Osteoblast (primary cell): ENCODE data around the gene PICK1. TPM values are rescaled to one million over a fixed set of nuclear protein-coding genes. Genes with fewer than 3 reads are reported as not detected.
A peak's percentile ranks its signal among the peaks of the same experiment; 100 is the strongest.

Experiments used
- DNase-seq: peaks from one replicate; pipeline ENCODE4 v3.0.0; 2011; ENCODE audit warnings: low spot score, mixed read lengths; ENCODE audit not compliant: insufficient read length; ENCODE audit errors: missing footprints
- H2AFZ ChIP-seq: 2 replicates; pipeline ENCODE4 v1.6.0; 2011; ENCODE audit warnings: mild to moderate bottlenecking, low read length
- H3K27ac ChIP-seq: 2 replicates; pipeline ENCODE4 v1.5.1; 2011; ENCODE audit warnings: mild to moderate bottlenecking, low read depth, low read length, moderate library complexity
- H3K27me3 ChIP-seq: 2 replicates; pipeline ENCODE4 v1.6.0; 2012; ENCODE audit warnings: mild to moderate bottlenecking, control low read depth, inconsistent platforms, low read length, moderate library complexity; ENCODE audit not compliant: insufficient read depth
- H3K36me3 ChIP-seq: 2 replicates; pipeline ENCODE4 v1.5.1; 2011; ENCODE audit warnings: mild to moderate bottlenecking, low read length, control low read depth, moderate library complexity; ENCODE audit not compliant: insufficient read depth
- H3K4me1 ChIP-seq: 2 replicates; pipeline ENCODE4 v1.5.1; 2011; ENCODE audit warnings: mild to moderate bottlenecking, low read length, control low read depth, moderate library complexity; ENCODE audit not compliant: insufficient read depth
- H3K4me2 ChIP-seq: 2 replicates; pipeline ENCODE4 v1.6.0; 2011; ENCODE audit warnings: mild to moderate bottlenecking, low read length; ENCODE audit not compliant: insufficient read depth
- H3K4me3 ChIP-seq: fragments of 200-600 bp; sonication (generic); 3 replicates; pipeline ENCODE4 v1.5.1; 2012; ENCODE audit warnings: mild to moderate bottlenecking, low read length, inconsistent platforms; ENCODE audit not compliant: insufficient read depth
- H3K79me2 ChIP-seq: 2 replicates; pipeline ENCODE4 v1.6.0; 2012; ENCODE audit warnings: mild to moderate bottlenecking, low read length, control low read depth, inconsistent platforms; ENCODE audit not compliant: insufficient read depth
- H3K9me3 ChIP-seq: 2 replicates; pipeline ENCODE4 v1.5.1; 2011; ENCODE audit warnings: low read depth, low read length, control low read depth
- H4K20me1 ChIP-seq: 2 replicates; pipeline ENCODE4 v1.6.0; 2012; ENCODE audit warnings: mild to moderate bottlenecking, low read length, control low read depth; ENCODE audit not compliant: insufficient read depth
- CTCF ChIP-seq: IDR thresholded peaks from 2 replicates; pipeline ENCODE4 v1.5.1; 2011; ENCODE audit warnings: mild to moderate bottlenecking, low read depth, low read length, moderate library complexity; ENCODE audit errors: extremely low read depth
- total RNA-seq: library from RNA; depleted of rRNA; stranded (reverse); fragments of >200 nt; gene quantifications from 2 replicates; pipeline ENCODE4 v1.2.3, GENCODE V29; 2012

PICK1 gene
- total RNA-seq, 1 donor: 15.6 TPM

GRCh38 chr22:38108561-38109319, 51.5 kb downstream of the PICK1 start:
- no peaks in the 10 kb centered on the region for H3K4me1 ChIP-seq

GRCh38 chr22:38109371-38110001, 52.3 kb downstream of the PICK1 start:
- Histone ChIP-seq H3K4me1 (no peaks in the 10 kb centered on the region), H3K4me2 (no peak overlapping the region), H3K36me3 (no peaks in the 10 kb centered on the region), H3K27me3 (no peaks in the 10 kb centered on the region), H3K9me3 (no peaks in the 10 kb centered on the region), H3K79me2 (no peaks in the 10 kb centered on the region), H3K4me3 (no peak overlapping the region), H3K27ac (no peak overlapping the region), H4K20me1 (no peaks in the 10 kb centered on the region), H2AFZ (no peak overlapping the region)
- peak; percentile 74 for DNase-seq
- TF ChIP-seq CTCF: no peak

More at GRCh38 chr22:38108561-38109319, 51.5 kb downstream of the PICK1 start:
- no peaks in the 10 kb centered on the region for H3K9me3 ChIP-seq
- H3K27ac ChIP-seq: no peak overlapping the region
- H2AFZ ChIP-seq: no peak overlapping the region
- TF ChIP-seq CTCF: no peak
- peak; percentile 39 for DNase-seq
- no peak overlapping the region for H3K4me2 ChIP-seq
- H3K4me3 ChIP-seq: no peak overlapping the region
- H4K20me1 ChIP-seq: no peaks in the 10 kb centered on the region
- H3K36me3 ChIP-seq: no peaks in the 10 kb centered on the region
- no peaks in the 10 kb centered on the region for H3K79me2 ChIP-seq
- H3K27me3 ChIP-seq: no peaks in the 10 kb centered on the region

GRCh38 chr22:38110008-38110862, 53.0 kb downstream of the PICK1 start, which contains the start of gene BAIAP2L2:
Gene BAIAP2L2, minus strand, starts transcription at chr22:38110684. Its CDS starts 159 bp downstream, at chr22:38110525.
- Histone ChIP-seq H3K27me3 (no peaks in the 10 kb centered on the region), H3K4me2 (no peak within 1 kb of the TSS), H3K36me3 (no peaks in the 10 kb centered on the region), H2AFZ (no peak within 1 kb of the TSS), H3K9me3 (no peaks in the 10 kb centered on the region), H3K27ac (no peak within 1 kb of the TSS), H3K4me3 (no peak within 1 kb of the TSS), H4K20me1 (no peaks in the 10 kb centered on the region), H3K4me1 (no peaks in the 10 kb centered on the region), H3K79me2 (no peaks in the 10 kb centered on the region)
- DNase-seq: peak; percentile 81
- no peak for TF ChIP-seq CTCF
